Peyer's patch (tissue), 4 donors: ENCODE results near the gene CDH23. TPM values are rescaled to one million over a fixed set of nuclear protein-coding genes. Genes with fewer than 3 reads are reported as not detected.
"Not testable (repeated sequence)": the region's sequence is repeated elsewhere in the genome, so short reads cannot be mapped to it uniquely, and the experiment has no call there.

Experiments used
- DNase-seq, 3 donors: peaks; one replicate each; pipeline ENCODE4 v3.0.0-alpha.2; 2017 to 2019
- H3K27ac ChIP-seq, 4 donors: fragments of 200-600 bp; sonication (generic); one replicate each; pipeline ENCODE4 v1.5.1; 2016 to 2019
- H3K27me3 ChIP-seq, 2 donors: fragments of 200-600 bp; sonication (generic); one replicate each; pipeline ENCODE4 v1.5.1; 2019
- H3K36me3 ChIP-seq, 3 donors: fragments of 200-600 bp; sonication (generic); one replicate each; pipeline ENCODE4 v1.5.1; 2016 to 2019
- H3K4me1 ChIP-seq, 4 donors: fragments of 200-600 bp; sonication (generic); one replicate each; pipeline ENCODE4 v1.5.1; 2016 to 2019
- H3K4me3 ChIP-seq, 4 donors: fragments of 200-600 bp; sonication (generic); 1 replicate in 3 of 4; 2 replicates in 1 of 4; pipeline ENCODE4 v1.5.1; 2016 to 2019; ENCODE audit warnings: mild to moderate bottlenecking in 1 of 4
- H3K9me3 ChIP-seq, 4 donors: fragments of 200-600 bp; sonication (generic); one replicate each; pipeline ENCODE4 v1.5.1; 2016 to 2019; ENCODE audit warnings: mild to moderate bottlenecking in 1 of 4
- CTCF ChIP-seq, 6 experiments: fragments of 450-650 bp in 4 of 6; fragments of 200-600 bp in 2 of 6; sonication (generic) in 1 of 6; IDR thresholded peaks; one replicate each; pipeline ENCODE4 v1.5.1; 2017 to 2019; ENCODE audit warnings: antibody characterized with exemption in 6 of 6, mild to moderate bottlenecking in 3 of 6, moderate library complexity in 1 of 6
- POLR2A ChIP-seq, 2 donors: fragments of 450-650 bp; IDR thresholded peaks; one replicate each; pipeline ENCODE4 v1.5.1; 2017; ENCODE audit warnings: antibody characterized with exemption in 2 of 2, mild to moderate bottlenecking in 2 of 2, moderate library complexity in 2 of 2
- total RNA-seq, 4 donors: library from RNA; depleted of rRNA; stranded (reverse); fragments of >200 nt; gene quantifications; one replicate each; pipeline ENCODE4 v1.1.0, GENCODE V29; 2016

The CDH23 gene
- total RNA-seq, 4 donors from 2014 or later, result 3.2 to 9.9 (median 5.4) TPM

- Histone ChIP-seq H3K4me3 (no peak overlapping the region), H3K27me3 (no peaks in the 10 kb centered on the region), H3K27ac (no peak overlapping the region), H3K36me3 (peaks cover 0 to 5% (median 0%) of the 10 kb centered on the region in 3 donors), H3K9me3 (no peaks in the 10 kb centered on the region), H3K4me1 (no peaks in the 10 kb centered on the region)
- no peak for TF ChIP-seq CTCF (IDR thresholded peaks at IDR 0.05)
- TF ChIP-seq POLR2A (IDR thresholded peaks at IDR 0.05), result no peak
- no peak for DNase-seq
These were observed 38.4 kb upstream of the CDH23 start for GRCh38 chr10:71358277-71358676.

- peak overlapping the region in 1 of 4 donors; percentile 44 for H3K27ac ChIP-seq
- not testable (repeated sequence) for H3K36me3 ChIP-seq
These were observed 37.8 kb upstream of the CDH23 start for GRCh38 chr10:71358906-71359305.

GRCh38 chr10:71359364-71360046 is 37.2 kb upstream of the CDH23 start:
- no peak for TF ChIP-seq CTCF (IDR thresholded peaks at IDR 0.05)
- TF ChIP-seq POLR2A (IDR thresholded peaks at IDR 0.05), result no peak
- peak overlapping the region in 3 of 4 donors; percentile 9 to 44 (median 13) for H3K27ac ChIP-seq
- no peak overlapping the region for H3K4me3 ChIP-seq
- H3K36me3 ChIP-seq, result peaks cover 0 to 5% (median 0%) of the 10 kb centered on the region in 3 donors
- DNase-seq, result no peak
- H3K27me3 ChIP-seq, result no peaks in the 10 kb centered on the region
- no peaks in the 10 kb centered on the region for H3K9me3 ChIP-seq
- no peaks in the 10 kb centered on the region for H3K4me1 ChIP-seq

More at GRCh38 chr10:71358906-71359305, 37.8 kb upstream of the CDH23 start:
- not testable (repeated sequence) for H3K4me1 ChIP-seq, DNase-seq, H3K9me3 ChIP-seq, H3K4me3 ChIP-seq, H3K27me3 ChIP-seq

GRCh38 chr10:71360735-71361134 is 36.0 kb upstream of the CDH23 start:
- no peaks in the 10 kb centered on the region for H3K4me1 ChIP-seq
- TF ChIP-seq CTCF (IDR thresholded peaks at IDR 0.05), result no peak
- peaks cover 0 to 5% (median 0%) of the 10 kb centered on the region in 3 donors for H3K36me3 ChIP-seq
- no peaks in the 10 kb centered on the region for H3K9me3 ChIP-seq
- H3K4me3 ChIP-seq, result no peak overlapping the region
- no peak overlapping the region for H3K27ac ChIP-seq
- no peak for DNase-seq
- no peaks in the 10 kb centered on the region for H3K27me3 ChIP-seq

GRCh38 chr10:71361581-71361980 is 35.1 kb upstream of the CDH23 start:
- no peaks in the 10 kb centered on the region for H3K9me3 ChIP-seq
- TF ChIP-seq CTCF (IDR thresholded peaks at IDR 0.05) (no peak), POLR2A (IDR thresholded peaks at IDR 0.05) (no peak)
- no peaks in the 10 kb centered on the region for H3K4me1 ChIP-seq
- H3K27me3 ChIP-seq, result no peaks in the 10 kb centered on the region
- no peak overlapping the region for H3K4me3 ChIP-seq
- no peak for DNase-seq
- H3K36me3 ChIP-seq, result no peaks in the 10 kb centered on the region
- no peak overlapping the region for H3K27ac ChIP-seq

GRCh38 chr10:71362141-71362540 is 34.6 kb upstream of the CDH23 start:
- H3K9me3 ChIP-seq, result no peaks in the 10 kb centered on the region
- DNase-seq, result no peak
- TF ChIP-seq POLR2A (IDR thresholded peaks at IDR 0.05), result no peak
- no peak for TF ChIP-seq CTCF (IDR thresholded peaks at IDR 0.05)
- no peaks in the 10 kb centered on the region for H3K36me3 ChIP-seq
- no peaks in the 10 kb centered on the region for H3K27me3 ChIP-seq
- no peak overlapping the region for H3K27ac ChIP-seq
- no peaks in the 10 kb centered on the region for H3K4me1 ChIP-seq
- no peak overlapping the region for H3K4me3 ChIP-seq
